ENCODE data around the gene PMEPA1.

GRCh38 chr20:57651881-57652605, 57.8 kb downstream of the PMEPA1 start:
- TF ChIP-seq CTCF (IDR thresholded peaks at IDR 0.05) (no peak), POLR2AphosphoS5 (IDR thresholded peaks at IDR 0.05) (no peak), POLR2A (IDR thresholded peaks at IDR 0.05) (no peak)
